Heart left ventricle (tissue), 13 donors: ENCODE measurements around the gene STIP1.

ENCODE experiments used
- POLR2A ChIP-seq, 2 donors: fragments of 450-650 bp; IDR thresholded peaks; one replicate each; pipeline ENCODE4 v1.6.1; 2017; ENCODE audit warnings: antibody characterized with exemption in 2 of 2, mild to moderate bottlenecking in 2 of 2, moderate library complexity in 2 of 2
- TF ChIP-seq, protein P1 (sequence below), 12 donors: fragments of 200-600 bp; sonication (generic) in 4 of 12; IDR thresholded peaks; one replicate each; pipeline versions ENCODE4 v1.5.0 to v1.8.0; 2018 to 2022; ENCODE audit warnings: antibody characterized with exemption in 12 of 12, mild to moderate bottlenecking in 5 of 12
- donor health status: ischemic (EF 13 %, LVEDD 7.1; RV severe dilation, severe dysfunction).
- donor health status: DM: no; HTN: yes; CAD: no.
- donor health status: DM: no; HTN: no; CAD: no.
- donor health status: ischemic (EF 25% LVEDD 6.9; RV normal size, moderate dysfunction).
- donor health status: ischemic (EF 25% LVEDD 5.7; RV mildly dilated, moderate dysfunction).
- donor health status: ischemic (EF 35%, LVEDD 5.7; RV mildly dilated, moderate dysfunction).
- donor health status: nonischemic (EF 11% LVEDD 7.7; RV severe dilation, severe dysfunction).
- donor health status: DM: yes; HTN: yes; CAD: no.
- donor health status: PGD.
- donor health status: ischemic (EF 29% LVEDD 5.4; RV normal size, mild dysfunction).
- donor health status: nonischemic (EF 23%, LVEDD 6.1; RV moderate dilation, normal function).

DNA sequence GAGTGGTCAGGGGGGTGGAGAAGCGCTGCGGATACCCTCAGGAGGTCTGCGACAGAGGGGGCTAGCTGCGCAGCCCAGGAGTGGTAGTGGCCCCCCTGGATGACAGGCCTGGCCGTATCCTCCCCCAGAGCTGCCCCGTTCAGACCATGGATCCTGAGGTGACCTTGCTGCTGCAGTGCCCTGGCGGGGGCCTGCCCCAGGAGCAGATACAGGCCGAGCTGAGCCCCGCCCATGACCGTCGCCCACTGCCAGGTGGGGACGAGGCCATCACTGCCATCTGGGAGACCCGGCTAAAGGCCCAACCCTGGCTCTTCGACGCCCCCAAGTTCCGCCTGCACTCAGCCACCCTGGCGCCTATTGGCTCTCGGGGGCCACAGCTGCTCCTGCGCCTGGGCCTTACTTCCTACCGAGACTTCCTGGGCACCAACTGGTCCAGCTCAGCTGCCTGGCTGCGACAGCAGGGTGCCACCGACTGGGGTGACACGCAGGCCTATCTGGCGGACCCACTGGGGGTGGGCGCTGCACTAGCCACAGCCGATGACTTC lies 40.6 kb downstream of the STIP1 start:
- TF ChIP-seq, protein P1, sequence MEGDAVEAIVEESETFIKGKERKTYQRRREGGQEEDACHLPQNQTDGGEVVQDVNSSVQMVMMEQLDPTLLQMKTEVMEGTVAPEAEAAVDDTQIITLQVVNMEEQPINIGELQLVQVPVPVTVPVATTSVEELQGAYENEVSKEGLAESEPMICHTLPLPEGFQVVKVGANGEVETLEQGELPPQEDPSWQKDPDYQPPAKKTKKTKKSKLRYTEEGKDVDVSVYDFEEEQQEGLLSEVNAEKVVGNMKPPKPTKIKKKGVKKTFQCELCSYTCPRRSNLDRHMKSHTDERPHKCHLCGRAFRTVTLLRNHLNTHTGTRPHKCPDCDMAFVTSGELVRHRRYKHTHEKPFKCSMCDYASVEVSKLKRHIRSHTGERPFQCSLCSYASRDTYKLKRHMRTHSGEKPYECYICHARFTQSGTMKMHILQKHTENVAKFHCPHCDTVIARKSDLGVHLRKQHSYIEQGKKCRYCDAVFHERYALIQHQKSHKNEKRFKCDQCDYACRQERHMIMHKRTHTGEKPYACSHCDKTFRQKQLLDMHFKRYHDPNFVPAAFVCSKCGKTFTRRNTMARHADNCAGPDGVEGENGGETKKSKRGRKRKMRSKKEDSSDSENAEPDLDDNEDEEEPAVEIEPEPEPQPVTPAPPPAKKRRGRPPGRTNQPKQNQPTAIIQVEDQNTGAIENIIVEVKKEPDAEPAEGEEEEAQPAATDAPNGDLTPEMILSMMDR (IDR thresholded peaks at IDR 0.05) = no peak
- no peak for TF ChIP-seq POLR2A (IDR thresholded peaks at IDR 0.05)
